NCI-H2107 treated with DMSO at 0.1 percent for 48 hours (cell line): ENCODE data around the gene ADGRD1.

Source experiments
- DNase-seq: peaks from one replicate; lab custom pipeline; 2025; ENCODE audit not compliant: unreplicated experiment; lab: John Stamatoyannopoulos, UW

Gene ADGRD1

GRCh38 chr12:131142891-131143657 lies 189.4 kb downstream of the ADGRD1 start:
- DNase-seq, result no peak

DNA sequence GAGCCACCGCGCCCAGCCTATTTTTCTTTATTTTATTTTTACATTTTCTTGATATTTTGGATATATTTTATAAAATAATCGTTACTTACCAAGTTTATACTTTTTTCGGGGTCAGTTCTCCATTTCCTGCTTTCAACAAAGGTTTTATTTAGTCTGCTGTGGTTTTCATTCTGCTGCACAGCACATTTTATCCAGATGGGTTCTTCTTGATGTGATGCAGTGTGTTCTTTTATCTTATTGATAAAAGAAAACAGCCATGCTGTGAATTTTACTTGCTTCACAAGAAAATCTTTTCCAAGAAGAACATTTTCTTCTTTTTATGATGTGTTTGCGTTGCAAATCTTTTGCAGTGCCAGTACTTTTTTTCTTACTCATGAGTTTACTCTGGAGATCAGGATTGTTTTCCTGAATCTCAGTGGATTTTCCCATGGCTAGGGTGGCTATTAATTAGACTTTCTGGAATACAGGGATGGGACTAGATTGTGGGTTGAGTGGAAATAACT lies 192.5 kb downstream of the ADGRD1 start:
- no peak for DNase-seq

DNA sequence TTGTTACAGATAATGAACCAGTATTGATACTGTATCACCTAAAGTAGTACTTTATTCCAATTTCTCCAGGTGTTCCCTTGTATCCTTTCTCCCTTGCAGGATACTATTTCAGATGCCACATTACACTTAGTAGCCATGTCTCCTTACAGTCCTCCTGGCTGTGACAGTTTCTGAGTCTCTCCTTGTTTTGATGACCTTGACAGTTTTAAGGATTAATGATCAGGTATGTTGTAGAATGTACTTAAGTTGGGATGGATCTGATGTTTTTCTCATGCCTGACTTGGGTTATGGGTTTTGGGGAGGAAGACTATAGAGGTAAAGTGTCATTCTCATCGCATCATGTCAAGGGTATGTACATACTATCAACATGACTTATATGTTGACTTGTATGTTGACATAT lies 193.6 kb downstream of the ADGRD1 start:
- no peak for DNase-seq

DNA sequence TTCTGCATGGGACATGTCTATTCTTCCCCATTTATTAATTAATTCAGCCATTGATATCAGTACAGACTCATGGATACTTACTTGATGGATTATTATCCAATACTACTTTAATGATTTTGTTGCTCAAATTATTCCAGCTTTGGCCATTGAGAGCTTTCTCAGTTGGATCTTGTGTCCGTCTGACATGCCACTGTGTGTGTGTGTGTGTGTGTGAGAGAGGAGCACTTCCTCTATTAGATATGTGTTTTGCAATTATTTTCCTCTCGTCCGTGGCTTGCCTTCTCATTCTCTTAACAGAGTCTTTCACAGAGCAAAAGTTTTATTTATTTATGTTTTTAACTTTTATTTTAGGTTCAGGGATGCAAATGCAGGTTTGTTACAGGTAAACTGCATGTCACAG lies 194.2 kb downstream of the ADGRD1 start:
- no peak for DNase-seq

GRCh38 chr12:131151558-131152345 lies 198.0 kb downstream of the ADGRD1 start:
- DNase-seq, result no peak

DNA sequence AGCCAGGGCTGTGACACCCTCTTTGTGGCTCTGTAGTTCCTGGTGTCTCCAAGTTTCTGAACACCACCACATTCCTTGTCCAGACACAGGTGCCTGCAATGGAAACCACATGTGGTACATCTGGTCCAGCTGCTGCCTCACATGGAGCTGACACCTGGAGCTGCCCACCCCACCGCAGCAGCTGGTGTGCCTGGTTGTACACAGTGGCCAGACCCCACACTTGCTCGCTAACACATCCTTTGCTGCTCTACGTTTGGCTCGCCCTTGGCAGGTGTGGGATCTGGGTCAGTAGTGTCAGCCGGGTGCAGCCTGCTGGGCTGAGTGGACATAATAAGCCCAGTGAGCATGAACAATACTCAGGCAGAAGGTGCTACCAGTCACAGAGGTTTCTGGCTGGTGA lies 198.9 kb downstream of the ADGRD1 start:
- DNase-seq, result no peak

- DNase-seq, result no peak
These were observed 199.3 kb downstream of the ADGRD1 start for GRCh38 chr12:131153016-131153415.

GRCh38 chr12:131153956-131154355 lies 200.2 kb downstream of the ADGRD1 start:
- DNase-seq, result no peak

- DNase-seq, result no peak
These were observed 201.4 kb downstream of the ADGRD1 start for GRCh38 chr12:131155131-131155530.

DNA sequence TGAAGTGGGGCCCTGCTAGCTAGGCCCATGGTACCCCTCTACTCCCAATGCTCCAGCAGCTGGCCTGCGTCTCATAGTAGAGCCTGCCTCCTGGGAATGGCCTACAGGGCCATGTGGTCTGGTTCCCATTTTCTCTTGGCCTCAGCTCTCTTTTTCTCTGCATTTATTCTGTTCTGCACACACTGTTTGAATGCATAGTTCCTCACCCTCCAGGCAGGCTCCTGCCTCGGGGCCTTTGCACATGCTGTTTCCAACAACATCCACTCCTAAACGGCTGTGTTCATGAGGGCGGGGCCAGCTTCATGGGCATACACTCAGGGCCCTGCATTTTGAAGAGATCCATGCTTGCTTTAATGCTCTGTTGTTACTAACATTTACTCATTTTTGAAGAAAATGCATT lies 204.0 kb downstream of the ADGRD1 start:
- DNase-seq, result no peak

DNA sequence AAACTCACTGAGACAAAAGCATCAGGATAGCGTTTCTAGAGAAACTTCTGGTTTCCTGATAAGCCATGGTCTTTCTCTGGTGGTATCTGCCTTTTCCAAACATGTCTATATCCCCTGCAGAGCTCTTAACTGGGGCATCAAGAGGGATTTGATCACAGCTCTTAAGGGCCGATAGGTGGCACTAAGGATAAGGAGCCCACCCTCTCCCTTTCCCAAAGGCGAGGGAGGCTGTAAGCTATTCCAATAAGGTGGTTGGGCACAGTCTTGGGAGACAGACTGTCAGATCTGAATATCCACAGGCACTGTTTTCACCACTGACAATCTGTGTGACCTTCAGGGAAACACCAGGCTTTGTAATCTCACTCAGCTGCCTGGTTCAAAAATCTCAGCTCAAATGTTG lies 206.0 kb downstream of the ADGRD1 start:
- no peak for DNase-seq

GRCh38 chr12:131162113-131162512 lies 208.4 kb downstream of the ADGRD1 start:
- no peak for DNase-seq

GRCh38 chr12:131163189-131163738 lies 209.6 kb downstream of the ADGRD1 start:
- DNase-seq, result no peak

GRCh38 chr12:131164096-131164872 lies 210.6 kb downstream of the ADGRD1 start:
- no peak for DNase-seq

DNA sequence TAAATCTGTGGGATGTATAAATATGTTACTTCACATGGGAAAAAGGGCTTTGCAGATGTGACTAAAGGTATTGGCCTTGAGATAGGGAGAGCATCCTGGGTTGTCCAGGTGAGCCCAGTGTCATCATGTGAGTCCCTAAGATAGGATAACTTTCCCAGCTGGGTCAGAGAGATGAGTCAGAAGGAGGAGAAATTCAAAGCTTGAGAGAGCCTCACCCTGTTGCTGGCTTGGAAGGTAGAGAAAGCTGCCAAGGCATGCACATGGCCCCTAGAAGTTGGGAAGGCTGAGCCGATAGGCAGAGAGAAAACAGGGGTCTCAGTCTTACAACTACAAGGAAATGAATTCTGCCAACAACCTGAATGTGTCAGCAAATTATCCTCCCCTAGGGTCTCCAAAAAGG lies 213.0 kb downstream of the ADGRD1 start:
- no peak for DNase-seq

DNA sequence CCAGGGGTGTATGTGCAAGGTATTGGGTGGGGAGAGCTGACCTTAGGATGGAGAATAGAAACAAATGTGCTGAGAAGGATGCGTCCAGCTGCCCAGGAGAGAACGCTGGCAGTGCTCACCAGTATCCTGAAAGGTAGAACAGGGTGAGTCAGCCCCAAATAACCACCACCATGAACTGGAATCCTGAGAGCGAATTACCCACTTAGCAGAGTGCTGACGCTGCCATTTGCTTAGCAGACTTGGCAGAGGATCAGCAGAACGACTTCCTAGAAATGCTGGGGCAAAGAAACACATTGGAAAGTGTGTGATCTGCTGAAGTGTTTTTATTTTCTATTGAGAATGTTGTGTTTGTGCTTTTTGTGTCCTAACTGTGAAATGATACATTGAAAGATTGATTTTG lies 213.6 kb downstream of the ADGRD1 start:
- DNase-seq, result no peak

DNA sequence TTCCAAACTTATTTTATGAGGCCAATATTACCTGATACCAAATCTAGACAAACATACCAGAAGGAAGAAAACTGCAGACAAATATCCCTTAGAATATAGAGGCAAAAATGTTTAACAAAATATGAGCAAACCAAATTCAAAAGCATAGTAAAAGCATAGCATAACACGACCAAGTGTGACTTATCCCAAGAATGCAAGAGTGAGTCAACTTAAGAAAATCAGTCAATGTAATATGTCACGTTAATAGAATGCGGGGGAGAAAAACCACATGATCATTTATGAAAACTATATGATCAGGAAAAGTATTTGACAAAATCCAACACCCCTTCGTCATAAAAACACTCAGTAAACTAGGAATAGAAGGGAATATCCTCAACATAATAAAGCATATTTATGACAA lies 217.3 kb downstream of the ADGRD1 start:
- no peak for DNase-seq

DNA sequence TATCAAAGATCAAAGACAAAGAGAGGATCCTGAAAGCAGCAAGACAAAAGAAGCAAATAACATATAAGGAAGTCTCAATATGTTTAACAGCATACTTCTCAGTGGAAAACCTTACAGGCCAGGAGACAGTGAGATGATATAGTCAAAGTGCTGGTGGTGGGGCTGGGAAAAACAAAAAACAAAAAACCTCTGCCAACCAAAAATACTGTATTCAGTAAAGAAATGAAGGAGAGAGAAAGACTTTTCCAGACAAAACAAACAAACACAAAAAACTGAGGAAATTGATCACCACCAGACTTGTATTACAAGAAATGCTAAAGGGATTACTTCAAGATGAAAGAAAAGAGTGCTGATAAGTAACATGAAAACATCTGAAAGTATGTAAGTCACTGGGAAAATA lies 221.2 kb downstream of the ADGRD1 start:
- no peak for DNase-seq

GRCh38 chr12:131176266-131176665 lies 222.6 kb downstream of the ADGRD1 start:
- no peak for DNase-seq

DNA sequence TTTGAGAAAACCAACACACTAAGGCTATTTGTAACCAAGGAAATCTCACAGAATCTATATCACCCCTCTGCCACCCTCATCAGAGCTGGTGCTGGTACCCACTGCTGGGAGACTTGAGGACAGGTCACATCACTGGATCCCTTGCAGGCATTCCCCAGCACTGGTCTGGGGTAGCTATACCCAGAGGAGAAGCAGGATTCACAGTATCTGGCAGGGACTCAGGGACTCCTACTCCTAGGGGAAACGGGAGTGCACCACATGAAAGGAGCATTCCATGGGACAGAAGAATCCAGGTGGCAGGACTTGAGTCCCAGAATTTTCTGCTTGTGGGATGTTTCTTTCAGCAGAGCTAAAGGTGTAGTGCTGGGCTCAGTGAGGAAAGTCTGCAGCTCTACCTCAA lies 223.2 kb downstream of the ADGRD1 start:
- DNase-seq, result no peak

- DNase-seq, result no peak
These were observed 223.9 kb downstream of the ADGRD1 start for GRCh38 chr12:131177599-131177998.
